Esophagus muscularis mucosa (tissue), 4 donors: ENCODE measurements around the gene MPO. TPM values are rescaled to one million over a fixed set of nuclear protein-coding genes. Genes with fewer than 3 reads are reported as not detected.
A peak's percentile ranks its signal among the peaks of the same experiment; 100 is the strongest.

ENCODE experiments used
- DNase-seq: peaks from one replicate; pipeline ENCODE4 v3.0.0-alpha.2; 2017; ENCODE audit errors: extremely low spot score
- H3K27ac ChIP-seq, 4 donors: fragments of 200-600 bp; sonication (generic); replicated peaks in 1 of 4; 1 replicate in 3 of 4; 2 replicates in 1 of 4; pipeline ENCODE4 v1.5.1; 2016 to 2019; ENCODE audit warnings: mild to moderate bottlenecking in 1 of 4
- H3K27me3 ChIP-seq, 4 donors: fragments of 200-600 bp; sonication (generic); one replicate each; pipeline versions ENCODE4 v1.5.1 to v1.6.0; 2016 to 2019
- H3K36me3 ChIP-seq, 4 donors: fragments of 200-600 bp; sonication (generic); one replicate each; pipeline ENCODE4 v1.5.1; 2016 to 2019
- H3K4me1 ChIP-seq, 4 donors: fragments of 200-600 bp; sonication (generic); one replicate each; pipeline ENCODE4 v1.5.1; 2016 to 2019
- H3K4me3 ChIP-seq, 4 donors: fragments of 200-600 bp; sonication (generic); 1 replicate in 2 of 4; 2 replicates in 2 of 4; pipeline ENCODE4 v1.5.1; 2016 to 2019; ENCODE audit warnings: mild to moderate bottlenecking in 4 of 4, moderate library complexity in 1 of 4
- H3K9me3 ChIP-seq, 4 donors: fragments of 200-600 bp; sonication (generic); 1 replicate in 3 of 4; 2 replicates in 1 of 4; pipeline ENCODE4 v1.5.1; 2016 to 2019
- EP300 ChIP-seq: sonication (generic); formaldehyde crosslinking; IDR thresholded peaks from one replicate; pipeline ENCODE4 v1.6.1; 2017; ENCODE audit warnings: antibody characterized with exemption
- POLR2A ChIP-seq: fragments of 450-650 bp; IDR thresholded peaks from one replicate; pipeline ENCODE4 v1.6.1; 2017; ENCODE audit warnings: antibody characterized with exemption, moderate library complexity, mild to moderate bottlenecking, low read depth
- POLR2AphosphoS5 ChIP-seq, 2 donors: sonication (generic); formaldehyde crosslinking; IDR thresholded peaks; one replicate each; pipeline ENCODE4 v1.6.1; 2017; ENCODE audit warnings: antibody characterized with exemption in 2 of 2
- WGBS: methylation state at CpG from one replicate; pipeline ENCODE4 v1.1.5; 2018; 5-methylcytosine and 5-hydroxymethylcytosine counted together
- intact Hi-C: fragments of 100-400 bp; cut with DNase I; formaldehyde crosslinking; loops from one replicate; pipeline ENCODE4 v1.15.1; 2023
- total RNA-seq, 4 donors: library from RNA; depleted of rRNA; stranded (reverse); fragments of >200 nt; gene quantifications; one replicate each; pipeline versions ENCODE4 v1.1.0 to v1.2.1, GENCODE V29; 2016
- TF ChIP-seq, protein P1 (sequence below), 3 experiments: fragments of 200-600 bp in 2 of 3; fragments of 450-650 bp in 1 of 3; sonication (generic) in 2 of 3; IDR thresholded peaks; one replicate each; pipeline ENCODE4 v1.5.1; 2017 to 2019; ENCODE audit warnings: antibody characterized with exemption in 3 of 3, mild to moderate bottlenecking in 2 of 3, moderate library complexity in 1 of 3

The MPO gene
- total RNA-seq, 4 donors from 2014 or later: 0.23 to 0.66 TPM; not detected in 2

DNA sequence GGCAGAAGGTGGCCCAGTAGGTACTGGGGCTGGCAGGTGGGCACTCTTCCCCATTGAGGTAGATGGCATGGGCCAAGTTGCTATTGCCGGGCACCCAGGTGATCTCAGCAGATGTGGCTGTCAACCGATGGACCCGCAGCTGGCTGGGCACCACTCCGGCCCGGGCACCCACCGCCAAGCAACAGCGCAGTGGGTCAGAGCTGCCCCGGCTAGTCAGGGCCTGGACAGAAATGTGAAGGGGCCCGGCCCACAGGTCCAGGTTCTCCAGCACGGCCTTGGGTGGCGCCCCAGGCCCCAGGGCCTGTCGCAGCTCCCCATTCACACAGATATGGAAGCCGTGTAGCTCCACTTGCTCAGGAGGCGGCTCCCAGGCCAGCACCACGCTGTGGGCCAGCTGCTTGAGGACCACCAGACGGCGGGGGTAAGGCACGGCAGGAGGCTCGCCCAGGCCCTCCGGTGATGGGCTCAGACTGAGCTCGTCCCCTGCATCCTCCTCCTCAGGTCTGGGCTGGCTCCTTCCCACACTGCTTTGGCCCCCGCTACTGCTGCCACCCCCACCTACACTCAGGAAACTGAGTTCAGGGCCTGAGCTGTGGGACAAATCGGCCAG is 31.4 kb upstream of the MPO start:
- H3K36me3 ChIP-seq: peaks cover 0 to 59% (median 12%) of the 10 kb centered on the region in 4 donors
- intact Hi-C loops: no loop called here
- WGBS: 68% methylated on average over 6 of the region's 23 CpGs
- no peak for TF ChIP-seq POLR2A
- TF ChIP-seq POLR2AphosphoS5 (IDR thresholded peaks at IDR 0.05): no peak
- TF ChIP-seq EP300: no peak
- TF ChIP-seq, protein P1, sequence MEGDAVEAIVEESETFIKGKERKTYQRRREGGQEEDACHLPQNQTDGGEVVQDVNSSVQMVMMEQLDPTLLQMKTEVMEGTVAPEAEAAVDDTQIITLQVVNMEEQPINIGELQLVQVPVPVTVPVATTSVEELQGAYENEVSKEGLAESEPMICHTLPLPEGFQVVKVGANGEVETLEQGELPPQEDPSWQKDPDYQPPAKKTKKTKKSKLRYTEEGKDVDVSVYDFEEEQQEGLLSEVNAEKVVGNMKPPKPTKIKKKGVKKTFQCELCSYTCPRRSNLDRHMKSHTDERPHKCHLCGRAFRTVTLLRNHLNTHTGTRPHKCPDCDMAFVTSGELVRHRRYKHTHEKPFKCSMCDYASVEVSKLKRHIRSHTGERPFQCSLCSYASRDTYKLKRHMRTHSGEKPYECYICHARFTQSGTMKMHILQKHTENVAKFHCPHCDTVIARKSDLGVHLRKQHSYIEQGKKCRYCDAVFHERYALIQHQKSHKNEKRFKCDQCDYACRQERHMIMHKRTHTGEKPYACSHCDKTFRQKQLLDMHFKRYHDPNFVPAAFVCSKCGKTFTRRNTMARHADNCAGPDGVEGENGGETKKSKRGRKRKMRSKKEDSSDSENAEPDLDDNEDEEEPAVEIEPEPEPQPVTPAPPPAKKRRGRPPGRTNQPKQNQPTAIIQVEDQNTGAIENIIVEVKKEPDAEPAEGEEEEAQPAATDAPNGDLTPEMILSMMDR (IDR thresholded peaks at IDR 0.05): no peak
- H3K27ac ChIP-seq: no peak overlapping the region
- no peaks in the 10 kb centered on the region for H3K4me1 ChIP-seq
- H3K27me3 ChIP-seq: no peaks in the 10 kb centered on the region
- H3K9me3 ChIP-seq: no peaks in the 10 kb centered on the region
- no peak for DNase-seq
- no peak overlapping the region for H3K4me3 ChIP-seq

DNA sequence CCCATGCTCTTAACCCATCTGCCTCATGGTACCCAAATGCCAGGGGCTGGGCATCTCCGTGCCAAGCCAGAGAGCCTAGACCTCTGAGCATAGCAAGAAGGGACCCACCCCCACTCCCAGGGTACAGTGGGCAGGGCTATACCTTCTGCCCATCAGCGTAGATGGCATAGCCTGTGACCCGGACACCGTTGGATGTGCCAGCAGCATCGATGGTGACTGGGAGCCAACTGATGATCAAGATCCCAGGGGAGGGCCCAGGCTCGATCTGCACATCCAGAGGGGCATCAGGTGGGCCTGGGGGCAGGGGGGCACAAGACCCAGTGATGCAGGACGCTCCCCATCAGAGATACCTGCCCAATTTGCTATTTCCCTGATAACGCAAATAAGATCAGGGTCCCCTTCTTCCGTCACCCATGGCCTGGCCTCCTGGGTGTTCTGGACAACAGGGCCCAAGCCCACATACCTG is 30.7 kb upstream of the MPO start:
- intact Hi-C loops: no loop called here
- WGBS: 89% methylated on average over 5 of the region's 9 CpGs
- H3K4me1 ChIP-seq: no peaks in the 10 kb centered on the region
- H3K9me3 ChIP-seq: no peaks in the 10 kb centered on the region
- peaks cover 0 to 62% (median 12%) of the 10 kb centered on the region in 4 donors for H3K36me3 ChIP-seq
- H3K4me3 ChIP-seq: no peak overlapping the region
- H3K27ac ChIP-seq: no peak overlapping the region
- no peak for TF ChIP-seq EP300
- no peak for TF ChIP-seq POLR2A
- TF ChIP-seq, protein P1 (IDR thresholded peaks at IDR 0.05): no peak
- TF ChIP-seq POLR2AphosphoS5 (IDR thresholded peaks at IDR 0.05): no peak
- H3K27me3 ChIP-seq: no peaks in the 10 kb centered on the region
- DNase-seq: no peak

DNA sequence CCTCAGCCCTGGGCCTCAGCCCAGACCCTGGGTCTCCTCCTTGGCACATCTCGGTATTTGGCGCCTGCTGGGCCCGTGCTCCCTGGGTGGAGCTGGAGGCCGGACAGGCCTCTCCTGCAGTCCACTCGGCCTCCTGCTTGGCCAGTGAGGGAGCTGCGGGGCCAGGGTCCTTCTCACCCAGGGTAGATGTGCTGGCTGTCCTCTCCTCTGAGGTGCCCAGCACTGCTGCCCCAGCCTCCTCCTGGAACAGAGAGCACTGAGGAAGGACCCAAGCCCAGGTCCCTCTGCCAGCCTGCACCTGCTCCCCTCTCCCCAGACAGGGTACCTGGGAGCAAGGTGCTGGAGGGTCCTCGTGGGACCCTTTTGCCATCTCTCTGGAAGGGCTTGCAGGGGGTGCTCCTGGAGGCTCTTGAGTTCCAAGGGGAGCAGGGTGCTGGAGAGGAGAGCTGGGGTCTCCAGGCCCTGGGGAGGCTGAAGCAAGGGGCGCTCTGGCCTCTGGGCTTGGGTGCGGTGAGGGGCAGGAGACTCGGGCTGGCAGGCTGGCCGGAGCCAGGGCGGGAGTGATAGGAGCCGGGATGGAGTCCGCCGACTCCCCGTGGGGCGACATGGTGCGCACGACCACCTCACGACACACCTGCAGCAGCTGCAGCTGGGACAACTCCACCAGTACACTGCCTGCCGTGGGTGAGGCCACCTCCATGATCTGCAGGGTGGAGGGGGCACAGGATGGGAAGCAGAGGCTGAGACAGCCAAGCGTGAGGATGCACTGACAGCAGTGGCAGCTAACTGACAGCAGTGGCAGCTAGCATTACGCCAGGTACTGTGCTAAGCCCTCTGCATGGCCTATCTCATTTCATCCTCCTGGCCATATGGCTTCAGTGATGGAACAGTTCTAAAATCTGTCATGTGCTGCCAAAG is 30.0 kb upstream of the MPO start:
- H3K36me3 ChIP-seq: peaks cover 0 to 63% (median 13%) of the 10 kb centered on the region in 4 donors
- WGBS: 90% methylated on average over 21 of the region's 23 CpGs
- no peak for DNase-seq
- intact Hi-C loops: no loop called here
- no peak overlapping the region for H3K27ac ChIP-seq
- no peak overlapping the region for H3K4me3 ChIP-seq
- TF ChIP-seq POLR2AphosphoS5 (IDR thresholded peaks at IDR 0.05) (no peak), EP300 (no peak), POLR2A (no peak)
- TF ChIP-seq, protein P1 (IDR thresholded peaks at IDR 0.05): no peak
- no peaks in the 10 kb centered on the region for H3K9me3 ChIP-seq
- no peaks in the 10 kb centered on the region for H3K4me1 ChIP-seq
- no peaks in the 10 kb centered on the region for H3K27me3 ChIP-seq

DNA sequence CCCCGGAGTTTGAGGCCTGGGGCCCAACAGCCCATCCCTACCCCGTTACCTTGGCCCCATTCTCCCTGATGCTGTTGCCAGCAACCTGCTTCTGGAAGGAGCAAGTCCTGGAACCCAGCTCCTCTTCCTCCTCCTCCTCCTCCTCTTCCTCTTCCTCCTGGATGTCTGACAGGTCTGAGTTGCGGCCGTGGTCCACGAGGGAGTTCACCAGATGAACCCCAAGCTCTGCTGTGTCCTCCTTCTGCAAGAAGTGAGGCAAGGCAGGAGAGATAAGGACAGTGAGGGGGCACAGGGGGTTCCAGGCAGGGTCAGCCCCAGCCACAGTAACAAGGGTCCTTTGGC is 29.2 kb upstream of the MPO start:
- Histone ChIP-seq H3K4me1 (no peaks in the 10 kb centered on the region), H3K9me3 (no peaks in the 10 kb centered on the region), H3K4me3 (no peak overlapping the region), H3K27me3 (no peaks in the 10 kb centered on the region), H3K27ac (no peak overlapping the region), H3K36me3 (peaks cover 0 to 56% (median 13%) of the 10 kb centered on the region in 4 donors)
- WGBS: 81% methylated on average over 4 of the region's 5 CpGs
- DNase-seq: peak; percentile 79
- intact Hi-C loops: no loop called here
- no peak for TF ChIP-seq EP300
- no peak for TF ChIP-seq POLR2A
- TF ChIP-seq POLR2AphosphoS5 (IDR thresholded peaks at IDR 0.05): no peak
- TF ChIP-seq, protein P1 (IDR thresholded peaks at IDR 0.05): no peak
